Measurements from ENCODE around the gene IFT43. TPM values are rescaled to one million over a fixed set of nuclear protein-coding genes. Genes with fewer than 3 reads are reported as not detected.

The IFT43 gene
- total RNA-seq, 1 experiment from 2014 or later: 18.6 TPM

DNA sequence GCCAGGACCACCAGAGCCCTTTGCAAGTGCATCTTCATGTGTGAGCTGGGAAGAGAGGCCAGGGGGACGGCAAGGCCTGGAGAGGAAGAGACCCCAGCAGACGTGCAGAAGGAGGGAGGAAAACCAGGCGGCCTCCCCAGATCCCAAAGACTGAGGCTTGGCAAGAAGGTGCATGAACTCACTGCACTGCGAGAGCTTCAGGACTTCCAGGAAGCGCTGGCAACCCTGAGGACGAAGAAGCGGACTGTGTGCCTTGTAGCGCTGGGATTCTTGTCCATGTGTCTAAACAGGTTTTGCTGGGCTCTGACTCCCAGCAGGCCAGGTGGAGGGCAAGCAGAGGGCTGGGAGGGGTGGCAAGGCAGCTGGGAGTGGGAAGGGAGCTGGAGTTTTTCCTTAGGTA lies 4.7 kb upstream of the IFT43 start:
- no peak overlapping the region for H3K9ac ChIP-seq (ENCODE audit: extremely low read depth, insufficient read length, low read length)
- H3K4me2 ChIP-seq (ENCODE audit: insufficient read depth, insufficient read length, low read length): no peak overlapping the region
- H3K23me2 ChIP-seq (ENCODE audit: insufficient read length, low read depth, low read length, poor library complexity, severe bottlenecking): peaks cover 12% of the 10 kb centered on the region
- H3K4me1 Mint-ChIP-seq: peaks cover 38 to 42% of the 10 kb centered on the region in 2 experiments
- H3K14ac ChIP-seq (ENCODE audit: insufficient read depth, low read length): no peak overlapping the region
- DNase-seq: no peak
- no peak overlapping the region for H3K4ac ChIP-seq (ENCODE audit: low read depth, low read length)
- H2BK15ac ChIP-seq (ENCODE audit: low read depth, low read length): no peak overlapping the region
- peaks cover 59% of the 10 kb centered on the region for H3K27me3 Mint-ChIP-seq (ENCODE audit: low read depth)
- H3T11ph ChIP-seq (ENCODE audit: low read length): no peak overlapping the region
- no peak overlapping the region for H2BK20ac ChIP-seq (ENCODE audit: low read depth, low read length, poor library complexity, severe bottlenecking)
- TF ChIP-seq, protein P1, sequence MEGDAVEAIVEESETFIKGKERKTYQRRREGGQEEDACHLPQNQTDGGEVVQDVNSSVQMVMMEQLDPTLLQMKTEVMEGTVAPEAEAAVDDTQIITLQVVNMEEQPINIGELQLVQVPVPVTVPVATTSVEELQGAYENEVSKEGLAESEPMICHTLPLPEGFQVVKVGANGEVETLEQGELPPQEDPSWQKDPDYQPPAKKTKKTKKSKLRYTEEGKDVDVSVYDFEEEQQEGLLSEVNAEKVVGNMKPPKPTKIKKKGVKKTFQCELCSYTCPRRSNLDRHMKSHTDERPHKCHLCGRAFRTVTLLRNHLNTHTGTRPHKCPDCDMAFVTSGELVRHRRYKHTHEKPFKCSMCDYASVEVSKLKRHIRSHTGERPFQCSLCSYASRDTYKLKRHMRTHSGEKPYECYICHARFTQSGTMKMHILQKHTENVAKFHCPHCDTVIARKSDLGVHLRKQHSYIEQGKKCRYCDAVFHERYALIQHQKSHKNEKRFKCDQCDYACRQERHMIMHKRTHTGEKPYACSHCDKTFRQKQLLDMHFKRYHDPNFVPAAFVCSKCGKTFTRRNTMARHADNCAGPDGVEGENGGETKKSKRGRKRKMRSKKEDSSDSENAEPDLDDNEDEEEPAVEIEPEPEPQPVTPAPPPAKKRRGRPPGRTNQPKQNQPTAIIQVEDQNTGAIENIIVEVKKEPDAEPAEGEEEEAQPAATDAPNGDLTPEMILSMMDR (conservative IDR thresholded peaks at IDR 0.05): no peak
- H3K36me3 Mint-ChIP-seq (ENCODE audit: insufficient read depth in 1 of 3, low read depth in 3 of 3): no peaks in the 10 kb centered on the region; a peak in 1 of 7 replicates
- no peak overlapping the region for H4K5ac ChIP-seq (ENCODE audit: insufficient read length, low read depth, low read length)
- H2BK5ac ChIP-seq (ENCODE audit: insufficient read length, low read length): no peak overlapping the region
- H2AK5ac ChIP-seq (ENCODE audit: insufficient read length, low read length): no peak overlapping the region
- H3K79me1 ChIP-seq (ENCODE audit: insufficient read depth, low read depth, low read length, poor library complexity, severe bottlenecking): no peaks in the 10 kb centered on the region
- H3K27me3 ChIP-seq (ENCODE audit: insufficient read depth, low read length): peaks cover 2% of the 10 kb centered on the region; the same call in 1 of the 2 replicates
- H4K8ac ChIP-seq (replicated peaks; ENCODE audit: insufficient read length, low read depth, low read length): no peak overlapping the region
- no CpG with 5 or more reads among the region's 8 CpGs for WGBS (ENCODE audit: extremely low coverage, insufficient read length, low lambda C conversion rate)
- no peak overlapping the region for H2BK12ac ChIP-seq (ENCODE audit: insufficient read length, low read depth, low read length)
- no peak overlapping the region for H3K18ac ChIP-seq (ENCODE audit: insufficient read length, low read depth, low read length)
- H3K9me3 Mint-ChIP-seq: no peaks in the 10 kb centered on the region
- H2BK120ac ChIP-seq (ENCODE audit: low read depth, low read length, poor library complexity, severe bottlenecking): no peak overlapping the region
- no peak overlapping the region for H3K27ac ChIP-seq (ENCODE audit: insufficient read length, low read depth, low read length)
- no peak overlapping the region for H3K23ac ChIP-seq (ENCODE audit: insufficient read length, low read depth, low read length)
- H3K9me3 ChIP-seq (ENCODE audit: control insufficient read depth, low read depth, low read length): no peaks in the 10 kb centered on the region
- H3K27ac Mint-ChIP-seq: no peak overlapping the region
- no peak overlapping the region for H2AFZ ChIP-seq (ENCODE audit: low read length)
- H3K56ac ChIP-seq (ENCODE audit: insufficient read length, low read depth, low read length): no peak overlapping the region
- H3K4me3 Mint-ChIP-seq: peak overlapping the region; percentile 70 to 89
- H4K91ac ChIP-seq (ENCODE audit: insufficient read length, low read depth, low read length): no peak overlapping the region
- peaks cover 8% of the 10 kb centered on the region; the same call in 1 of the 2 replicates for H3K4me1 ChIP-seq (ENCODE audit: insufficient read depth, low read length)
- no peaks in the 10 kb centered on the region for H3K79me2 ChIP-seq (ENCODE audit: insufficient read depth, low read length)
- H4K20me1 ChIP-seq (ENCODE audit: control insufficient read depth, insufficient read depth, insufficient read length): no peaks in the 10 kb centered on the region
